Vagina (tissue), 2 donors: ENCODE results near the gene CDH13.

Experiments used
- CTCF ChIP-seq, 3 experiments: fragments of 450-650 bp in 2 of 3; fragments of 200-600 bp in 1 of 3; sonication (generic) in 1 of 3; IDR thresholded peaks; one replicate each; pipeline ENCODE4 v1.5.1; 2017 to 2019; ENCODE audit warnings: antibody characterized with exemption in 3 of 3, mild to moderate bottlenecking in 2 of 3, moderate library complexity in 2 of 3
- POLR2A ChIP-seq, 2 donors: fragments of 450-650 bp; IDR thresholded peaks; one replicate each; pipeline ENCODE4 v1.6.1; 2017; ENCODE audit warnings: antibody characterized with exemption in 2 of 2, mild to moderate bottlenecking in 2 of 2, moderate library complexity in 2 of 2
- POLR2AphosphoS5 ChIP-seq, 2 donors: sonication (generic); formaldehyde crosslinking; IDR thresholded peaks; one replicate each; pipeline ENCODE4 v1.9.0; 2017; ENCODE audit warnings: antibody characterized with exemption in 2 of 2, mild to moderate bottlenecking in 2 of 2, low read depth in 1 of 2; ENCODE audit not compliant: insufficient read depth in 1 of 2

GRCh38 chr16:83318390-83318789 is 691.6 kb downstream of the CDH13 start:
- no peak for TF ChIP-seq CTCF (IDR thresholded peaks at IDR 0.05)
- TF ChIP-seq POLR2A (IDR thresholded peaks at IDR 0.05): no peak
- no peak for TF ChIP-seq POLR2AphosphoS5 (IDR thresholded peaks at IDR 0.05; ENCODE audit: insufficient read depth in 1 of 2, low read depth in 1 of 2)
